Fibroblast of lung (primary cell): Measurements from ENCODE around the gene COPE. TPM values are rescaled to one million over a fixed set of nuclear protein-coding genes. Genes with fewer than 3 reads are reported as not detected.

ENCODE experiments used
- DNase-seq, 2 donors: peaks; one replicate each; pipeline versions ENCODE4 v3.0.0 to v3.0.0-alpha.2; 2010; ENCODE audit warnings: low read depth in 2 of 2
- H2AFZ ChIP-seq: 2 replicates; pipeline ENCODE4 v1.5.1; 2012; ENCODE audit warnings: low read length, control low read depth, inconsistent platforms
- H3K27ac ChIP-seq: 2 replicates; pipeline ENCODE4 v1.5.1; 2011; ENCODE audit warnings: low read length, control low read depth; ENCODE audit not compliant: insufficient read depth
- H3K27me3 ChIP-seq: 2 replicates; pipeline ENCODE4 v1.5.1; 2011; ENCODE audit warnings: mild to moderate bottlenecking, low read length; ENCODE audit not compliant: control insufficient read depth, insufficient read depth
- H3K36me3 ChIP-seq: 2 replicates; pipeline ENCODE4 v1.5.1; 2011; ENCODE audit warnings: low read length; ENCODE audit not compliant: control insufficient read depth, insufficient read depth
- H3K4me1 ChIP-seq: 2 replicates; pipeline ENCODE4 v1.5.1; 2011; ENCODE audit warnings: low read length; ENCODE audit not compliant: control insufficient read depth, insufficient read depth; ENCODE audit errors: extremely low read depth
- H3K4me2 ChIP-seq: 2 replicates; pipeline ENCODE4 v1.5.1; 2011; ENCODE audit warnings: low read length, control low read depth; ENCODE audit not compliant: insufficient read depth; ENCODE audit errors: extremely low read depth
- H3K4me3 ChIP-seq, 4 experiments: fragments of 200-600 bp in 1 of 4; sonication (generic) in 1 of 4; replicated peaks in 1 of 4; 2 replicates each; pipeline ENCODE4 v1.5.1; 2011 to 2016; ENCODE audit warnings: low read length in 4 of 4, low read depth in 3 of 4, mild to moderate bottlenecking in 3 of 4, control low read depth in 2 of 4, inconsistent platforms in 1 of 4, mixed read lengths in 1 of 4; ENCODE audit not compliant: insufficient read depth in 1 of 4; ENCODE audit errors: control extremely low read depth in 1 of 4
- H3K79me2 ChIP-seq: 2 replicates; pipeline ENCODE4 v1.5.1; 2012; ENCODE audit warnings: mild to moderate bottlenecking, low read length, inconsistent platforms; ENCODE audit not compliant: control insufficient read depth, insufficient read depth
- H3K9ac ChIP-seq: 2 replicates; pipeline ENCODE4 v1.5.1; 2011; ENCODE audit warnings: mild to moderate bottlenecking, low read length, control low read depth; ENCODE audit not compliant: insufficient read depth
- H3K9me3 ChIP-seq: 2 replicates; pipeline ENCODE4 v1.5.1; 2012; ENCODE audit warnings: low read depth, low read length; ENCODE audit not compliant: control insufficient read depth, insufficient read depth
- H4K20me1 ChIP-seq: 2 replicates; pipeline ENCODE4 v1.5.1; 2011; ENCODE audit warnings: low read length; ENCODE audit not compliant: control insufficient read depth, insufficient read depth; ENCODE audit errors: extremely low read depth
- EZH2 ChIP-seq: IDR thresholded peaks from 2 replicates; pipeline ENCODE4 v1.5.1; 2012; ENCODE audit warnings: low read length, control low read depth, mild to moderate bottlenecking; ENCODE audit errors: missing control alignments
- polyA minus RNA-seq: library from RNA; depleted of rRNA, polyadenylated mRNA; stranded (reverse); fragments of >200 nt; gene quantifications from 2 replicates; pipeline ENCODE4 v1.2.3, GENCODE V29; 2011; ENCODE audit warnings: low replicate concordance
- polyA plus RNA-seq, 2 donors: library from polyadenylated mRNA; depleted of rRNA in 1 of 2; stranded (reverse) in 1 of 2; unstranded in 1 of 2; fragments of >200 nt; gene quantifications; 2 replicates each; pipeline ENCODE4 v1.2.1, GENCODE V29; 2011 to 2012; ENCODE audit warnings: missing spikeins in 1 of 2
- total RNA-seq: library from RNA; depleted of rRNA; stranded (reverse); fragments of >200 nt; gene quantifications from 2 replicates; pipeline ENCODE4 v1.2.1, GENCODE V29; 2014
- TF ChIP-seq, protein P1 (sequence below), 2 donors: IDR thresholded peaks in 1 of 2; conservative IDR thresholded peaks in 1 of 2; 1 replicate in 1 of 2; 2 replicates in 1 of 2; pipeline ENCODE4 v1.5.1; 2011 to 2012; ENCODE audit warnings: low read length in 2 of 2, control low read depth in 1 of 2, inconsistent platforms in 1 of 2, low read depth in 1 of 2, mild to moderate bottlenecking in 1 of 2

Gene COPE
- 120 and 182 TPM in 2 replicates for total RNA-seq
- 146 and 159 TPM in 2 replicates for polyA plus RNA-seq
- 218 and 273 TPM in 2 replicates for polyA plus RNA-seq (2012)
- 127 and 172 TPM in 2 replicates for polyA minus RNA-seq

- H3K27me3 ChIP-seq = no peaks in the 10 kb centered on the region
- DNase-seq = peak; percentile 100
- peak within 1 kb of the TSS; percentile 96 for H3K27ac ChIP-seq
Observed at GRCh38 chr19:18919086-18919899, at the start of gene COPE, which contains the start of gene DDX49. TSS of gene COPE (minus strand) at chr19:18919387. CDS start at chr19:18919348, 39 bp downstream. TSS of gene DDX49 (plus strand) at chr19:18919715. CDS start at chr19:18919742, 27 bp downstream.

GRCh38 chr19:18967358-18968146 is 48.4 kb upstream of the COPE start:
- Histone ChIP-seq H3K79me2 (no peaks in the 10 kb centered on the region), H3K4me2 (no peak overlapping the region), H2AFZ (no peak overlapping the region), H3K9me3 (no peaks in the 10 kb centered on the region), H3K4me1 (peaks cover 11% of the 10 kb centered on the region), H3K4me3 (no peak overlapping the region), H3K9ac (no peak overlapping the region), H3K36me3 (no peaks in the 10 kb centered on the region), H3K27me3 (no peaks in the 10 kb centered on the region), H3K27ac (no peak overlapping the region), H4K20me1 (no peaks in the 10 kb centered on the region)
- TF ChIP-seq, protein P1, sequence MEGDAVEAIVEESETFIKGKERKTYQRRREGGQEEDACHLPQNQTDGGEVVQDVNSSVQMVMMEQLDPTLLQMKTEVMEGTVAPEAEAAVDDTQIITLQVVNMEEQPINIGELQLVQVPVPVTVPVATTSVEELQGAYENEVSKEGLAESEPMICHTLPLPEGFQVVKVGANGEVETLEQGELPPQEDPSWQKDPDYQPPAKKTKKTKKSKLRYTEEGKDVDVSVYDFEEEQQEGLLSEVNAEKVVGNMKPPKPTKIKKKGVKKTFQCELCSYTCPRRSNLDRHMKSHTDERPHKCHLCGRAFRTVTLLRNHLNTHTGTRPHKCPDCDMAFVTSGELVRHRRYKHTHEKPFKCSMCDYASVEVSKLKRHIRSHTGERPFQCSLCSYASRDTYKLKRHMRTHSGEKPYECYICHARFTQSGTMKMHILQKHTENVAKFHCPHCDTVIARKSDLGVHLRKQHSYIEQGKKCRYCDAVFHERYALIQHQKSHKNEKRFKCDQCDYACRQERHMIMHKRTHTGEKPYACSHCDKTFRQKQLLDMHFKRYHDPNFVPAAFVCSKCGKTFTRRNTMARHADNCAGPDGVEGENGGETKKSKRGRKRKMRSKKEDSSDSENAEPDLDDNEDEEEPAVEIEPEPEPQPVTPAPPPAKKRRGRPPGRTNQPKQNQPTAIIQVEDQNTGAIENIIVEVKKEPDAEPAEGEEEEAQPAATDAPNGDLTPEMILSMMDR (conservative IDR thresholded peaks at IDR 0.05 in 1 of 2, IDR thresholded peaks at IDR 0.05 in 1 of 2; ENCODE audit: low read depth in 1 of 2, low read length in 2 of 2) = no peak
- no peak for TF ChIP-seq EZH2
- DNase-seq = peak; percentile 13 to 53

More at GRCh38 chr19:18919086-18919899, at the start of gene COPE, which contains the start of gene DDX49:
- Histone ChIP-seq H3K9me3 (no peaks in the 10 kb centered on the region), H3K36me3 (peaks cover 13% of the 10 kb centered on the region), H3K4me1 (peaks cover 4% of the 10 kb centered on the region), H3K9ac (peak within 1 kb of the TSS; percentile 98), H4K20me1 (no peaks in the 10 kb centered on the region), H2AFZ (peak within 1 kb of the TSS; percentile 83), H3K4me2 (peak within 1 kb of the TSS; percentile 98), H3K79me2 (peaks cover 41% of the 10 kb centered on the region), H3K4me3 (peak within 1 kb of the TSS; percentile 93 to 100 (median 96))
- TF ChIP-seq, protein P1 (conservative IDR thresholded peaks at IDR 0.05 in 1 of 2, IDR thresholded peaks at IDR 0.05 in 1 of 2; ENCODE audit: low read depth in 1 of 2, low read length in 2 of 2) = no peak
- TF ChIP-seq EZH2 = no peak

DNA sequence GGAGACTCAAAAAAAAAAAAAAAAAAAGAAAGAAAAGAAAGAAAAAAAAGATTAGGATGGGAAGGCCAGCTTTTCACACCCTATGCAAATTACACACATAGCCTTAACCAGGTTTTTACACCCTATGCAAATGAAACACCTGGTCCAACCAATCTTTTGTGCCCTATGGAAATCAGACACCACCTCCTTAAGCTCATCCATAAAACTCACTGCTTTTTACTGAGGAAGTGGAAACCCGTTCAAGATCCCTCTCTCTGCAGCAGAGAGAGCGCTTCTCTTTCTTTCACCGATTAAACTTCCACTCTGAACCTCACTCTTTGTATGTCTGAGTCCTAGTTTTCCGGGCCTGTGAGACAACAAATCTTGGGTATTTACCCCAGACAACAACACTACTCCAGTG is 47.1 kb upstream of the COPE start:
- Histone ChIP-seq H3K9ac (no peak overlapping the region), H3K9me3 (no peaks in the 10 kb centered on the region), H3K4me1 (peaks cover 9% of the 10 kb centered on the region), H3K4me3 (no peak overlapping the region), H3K27ac (no peak overlapping the region), H3K79me2 (no peaks in the 10 kb centered on the region), H3K36me3 (no peaks in the 10 kb centered on the region), H3K27me3 (peaks cover 3% of the 10 kb centered on the region), H2AFZ (no peak overlapping the region), H3K4me2 (no peak overlapping the region), H4K20me1 (no peaks in the 10 kb centered on the region)
- TF ChIP-seq EZH2 = no peak
- TF ChIP-seq, protein P1 (conservative IDR thresholded peaks at IDR 0.05 in 1 of 2, IDR thresholded peaks at IDR 0.05 in 1 of 2; ENCODE audit: low read depth in 1 of 2, low read length in 2 of 2) = no peak
- no peak for DNase-seq
